Measurements from ENCODE around the gene BACH1. TPM values are rescaled to one million over a fixed set of nuclear protein-coding genes. Genes with fewer than 3 reads are reported as not detected.
"Not testable (repeated sequence)": the region's sequence is repeated elsewhere in the genome, so short reads cannot be mapped to it uniquely, and the experiment has no call there.

Gene BACH1
- total RNA-seq = 28.8 and 30.3 TPM in 2 replicates
- polyA plus RNA-seq = 3.8 and 7.2 TPM in 2 replicates
- 6.7 and 7.4 TPM in 2 replicates for polyA plus RNA-seq (2011; cell fraction: cytosol; rRNA removed)
- 16.7 and 17.0 TPM in 2 replicates for polyA plus RNA-seq (2011; cell fraction: nucleus; rRNA removed)
- 14.4 and 14.7 TPM in 2 replicates for polyA plus RNA-seq (2012)
- 64.0 and 86.6 TPM in 2 replicates for polyA minus RNA-seq
- polyA minus RNA-seq (2011; cell fraction: cytosol; rRNA and poly(A)+ RNA removed) = 46.0 TPM
- 58.4 and 72.9 TPM in 2 replicates for polyA minus RNA-seq (2011; cell fraction: nucleus; rRNA and poly(A)+ RNA removed)
- percentile 92 among the genes with signal in this experiment for Bru-seq, nascent RNA
- BruChase-seq, experiment 1, labeled RNA remaining after a 6-hour chase = percentile 76 among the genes with signal in this experiment
- BruChase-seq, experiment 2, labeled RNA remaining after a 2-hour chase = percentile 90 among the genes with signal in this experiment
- long read RNA-seq, full-length matches to known transcripts = 17 of 30 reads
- long read RNA-seq, partial matches to known transcripts = 1 of 30 reads
- long read RNA-seq, other reads (novel, unspliced or antisense) = 12 of 30 reads

DNA sequence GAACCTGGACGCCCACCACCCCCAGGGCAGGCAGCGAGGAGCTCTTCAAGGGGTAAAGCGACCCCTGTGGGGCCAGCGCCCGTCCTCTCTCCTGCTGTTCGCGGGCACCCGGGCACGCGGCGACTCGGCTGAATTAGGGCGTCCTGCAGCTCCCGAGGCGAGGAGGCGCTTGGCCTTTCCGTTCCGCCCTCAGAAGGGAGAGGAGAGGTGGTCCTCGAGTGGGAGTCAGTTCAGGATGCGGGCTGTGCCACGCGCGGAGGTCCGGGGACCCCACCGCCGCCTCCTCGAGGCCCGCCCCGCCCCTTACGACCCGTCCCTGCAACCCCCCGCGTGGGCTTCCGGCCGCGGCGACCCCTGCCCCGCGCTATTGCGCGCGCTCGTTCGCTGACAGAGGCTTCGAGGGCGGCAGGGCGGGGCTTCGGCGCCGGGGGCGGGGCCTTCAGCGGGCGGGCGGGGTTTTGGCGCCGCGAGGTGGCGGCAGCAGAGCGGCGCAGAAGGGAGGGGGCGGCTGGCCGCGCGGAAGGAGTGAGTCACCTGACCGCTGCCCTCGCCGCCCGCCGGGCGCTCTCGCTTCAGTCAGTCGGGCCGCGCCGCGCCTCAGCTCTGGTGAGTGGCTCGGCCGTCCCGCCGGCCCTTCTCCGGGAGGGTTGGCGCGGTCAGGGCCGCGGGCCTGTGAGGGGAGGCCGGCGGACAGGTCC, at the start of gene BACH1:
BACH1 (plus strand) TSS at position 575 of the 698 bp plus-strand sequence. CDS start 22,359 bp downstream, outside the sequence.
- peak within 1 kb of the TSS; percentile 84 for H3K9ac ChIP-seq (replicated peaks; ENCODE audit: extremely low read depth, insufficient read depth, low read length)
- POLR2A ChIA-PET = interaction anchor here (0.6 to 3.1 kb wide), 9 partner anchors 8 to 154 kb away, joined by 3 to 10 read pairs (median 7); no protein-coding TSS in a partner anchor
- peak within 1 kb of the TSS; percentile 90 for H2AFZ ChIP-seq (ENCODE audit: low read depth, low read length)
- no peaks in the 10 kb centered on the region for H3K27me3 ChIP-seq (ENCODE audit: control insufficient read depth in 2 of 2, insufficient read depth in 2 of 2, low read length in 2 of 2)
- peak within 1 kb of the TSS; percentile 62 for H3K27ac ChIP-seq (ENCODE audit: insufficient read depth, low read depth, low read length)
- FAIRE-seq (no peak), DNase-seq (ENCODE audit: low read depth, low spot score) (peak; percentile 89)
- intact Hi-C loops (cut with micrococcal nuclease) = loop anchor here (1.0 to 5.0 kb wide), 12 partner anchors 9 to 226 kb away; partner anchors contain the start of gene CCT8
- CTCF ChIA-PET = interaction anchor here (0.7 to 6.4 kb wide), 17 partner anchors 8 to 206 kb away, joined by 3 to 53 read pairs (median 4); no protein-coding TSS in a partner anchor
- peak within 1 kb of the TSS; percentile 52 to 90 (median 75) for H3K4me3 ChIP-seq (replicated peaks in 1 of 3; ENCODE audit: insufficient read depth in 1 of 3, low read depth in 1 of 3, low read length in 3 of 3)
- H3K9me1 ChIP-seq (replicated peaks; ENCODE audit: control insufficient read depth, extremely low read depth, insufficient read depth, low read length) = no peaks in the 10 kb centered on the region
- H3K79me2 ChIP-seq (ENCODE audit: control insufficient read depth, insufficient read depth, low read length) = peaks cover 41% of the 10 kb centered on the region
- no peaks in the 10 kb centered on the region for H3K36me3 ChIP-seq (ENCODE audit: control insufficient read depth in 2 of 2, extremely low read depth in 1 of 2, insufficient read depth in 2 of 2, low read length in 2 of 2)
- peak within 1 kb of the TSS; percentile 94 for H3K4me2 ChIP-seq (ENCODE audit: insufficient read depth, low read length)
- BruUV-seq (replicated peaks) = no TSS peak
- H4K20me1 ChIP-seq (replicated peaks; ENCODE audit: control insufficient read depth, extremely low read depth, insufficient read depth, low read length) = peaks cover 6% of the 10 kb centered on the region
- TF ChIP-seq JUN (IDR thresholded peaks at IDR 0.05; ENCODE audit: borderline replicate concordance, insufficient read depth, insufficient read length, low read depth) = no peak
- TF ChIP-seq EZH2 (IDR thresholded peaks at IDR 0.05; ENCODE audit: borderline replicate concordance, low read depth, low read length, severe bottlenecking) = no peak
- TF ChIP-seq POLR2A (IDR thresholded peaks at IDR 0.05; ENCODE audit: low read depth, low read length) = peak; percentile 89
- TF ChIP-seq MAX (IDR thresholded peaks at IDR 0.05; ENCODE audit: insufficient read depth, insufficient read length) = peak; percentile 32
- peak; percentile 94 for TF ChIP-seq POLR2AphosphoS5 (IDR thresholded peaks at IDR 0.05; ENCODE audit: insufficient read depth, low read depth, low read length)
- no peak for TF ChIP-seq GATA2 (IDR thresholded peaks at IDR 0.05; ENCODE audit: insufficient read depth, insufficient read length, low read depth, low read length)
- TF ChIP-seq FOS (IDR thresholded peaks at IDR 0.05; ENCODE audit: borderline replicate concordance, insufficient read depth, low read length) = peak; percentile 76
- no peak for TF ChIP-seq MYC (IDR thresholded peaks at IDR 0.05; ENCODE audit: low read depth, low read length)
- peak; percentile 19 to 48 for TF ChIP-seq CTCF (IDR thresholded peaks at IDR 0.05; ENCODE audit: extremely low read depth in 1 of 2, insufficient read depth in 1 of 2, low read depth in 1 of 2, low read length in 2 of 2)
- peaks cover 17% of the 10 kb centered on the region for H3K4me1 ChIP-seq (ENCODE audit: control insufficient read depth, extremely low read depth, insufficient read depth, low read length)
- H3K9me3 ChIP-seq (replicated peaks; ENCODE audit: control insufficient read depth, insufficient read depth, low read length) = no peaks in the 10 kb centered on the region
- dilution Hi-C loops (cut with MboI; ENCODE audit: extremely low pct_ligation_motif_present, low sequenced_read_pairs) = no loop called here

DNA sequence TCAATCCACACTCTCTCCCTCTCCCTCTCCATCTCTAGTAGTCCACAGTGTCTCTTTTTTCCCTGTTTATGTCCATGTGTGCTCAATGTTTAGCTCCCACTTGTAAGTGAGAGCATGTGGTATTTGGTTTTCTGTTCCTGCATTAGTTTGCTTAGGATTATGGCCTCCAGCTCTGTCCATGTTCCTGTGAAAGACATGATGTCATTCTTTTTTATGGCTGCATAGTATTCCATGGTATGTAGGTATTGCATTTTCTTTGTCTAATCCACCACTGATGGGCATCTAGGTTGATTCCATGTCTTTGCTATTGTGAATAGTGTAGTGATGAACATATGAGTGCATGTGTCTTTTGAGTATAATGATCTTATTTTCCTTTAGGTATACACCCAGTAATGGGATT, 49.4 kb upstream of the BACH1 start:
- H3K9me1 ChIP-seq (replicated peaks; ENCODE audit: control insufficient read depth, extremely low read depth, insufficient read depth, low read length); H3K9ac ChIP-seq (replicated peaks; ENCODE audit: extremely low read depth, insufficient read depth, low read length); H3K27ac ChIP-seq (ENCODE audit: insufficient read depth, low read depth, low read length); H2AFZ ChIP-seq (ENCODE audit: low read depth, low read length); dilution Hi-C loops (cut with MboI; ENCODE audit: extremely low pct_ligation_motif_present, low sequenced_read_pairs); BruUV-seq (replicated peaks); FAIRE-seq; H3K4me1 ChIP-seq (ENCODE audit: control insufficient read depth, extremely low read depth, insufficient read depth, low read length); H3K4me3 ChIP-seq (replicated peaks in 1 of 3; ENCODE audit: insufficient read depth in 1 of 3, low read depth in 1 of 3, low read length in 3 of 3); DNase-seq (ENCODE audit: low read depth, low spot score); H4K20me1 ChIP-seq (replicated peaks; ENCODE audit: control insufficient read depth, extremely low read depth, insufficient read depth, low read length); H3K27me3 ChIP-seq (ENCODE audit: control insufficient read depth in 2 of 2, insufficient read depth in 2 of 2, low read length in 2 of 2); H3K4me2 ChIP-seq (ENCODE audit: insufficient read depth, low read length); POLR2A ChIA-PET; intact Hi-C loops (cut with micrococcal nuclease); H3K79me2 ChIP-seq (ENCODE audit: control insufficient read depth, insufficient read depth, low read length); H3K9me3 ChIP-seq (replicated peaks; ENCODE audit: control insufficient read depth, insufficient read depth, low read length); H3K36me3 ChIP-seq (ENCODE audit: control insufficient read depth in 2 of 2, extremely low read depth in 1 of 2, insufficient read depth in 2 of 2, low read length in 2 of 2): not testable (repeated sequence)
- CTCF ChIA-PET = interaction anchor here (0.7 to 1.7 kb wide), 2 partner anchors 10 to 14 kb away, joined by 3 to 9 read pairs; no protein-coding TSS in a partner anchor

All from endothelial cell of umbilical vein (primary cell).